CD4-positive, alpha-beta T cell treated with Interleukin-21 for 1 hour (primary cell): ENCODE results near the gene PSORS1C1.
"Not testable (repeated sequence)": the region's sequence is repeated elsewhere in the genome, so short reads cannot be mapped to it uniquely, and the experiment has no call there.

Experiments
- DNase-seq: peaks from one replicate; pipeline ENCODE4 v3.0.0-alpha.2; 2020

Gene PSORS1C1

GRCh38 chr6:31161216-31162126, 46.9 kb downstream of the PSORS1C1 start:
- DNase-seq: no peak

GRCh38 chr6:31162463-31163165, 48.0 kb downstream of the PSORS1C1 start:
- DNase-seq: no peak

GRCh38 chr6:31163922-31164321, 49.3 kb downstream of the PSORS1C1 start:
- no peak for DNase-seq

- not testable (repeated sequence) for DNase-seq
Observed at GRCh38 chr6:31164475-31165063, 50.0 kb downstream of the PSORS1C1 start.

GRCh38 chr6:31165064-31165832, 50.6 kb downstream of the PSORS1C1 start:
- DNase-seq: not testable (repeated sequence)

- DNase-seq: no peak
Observed at GRCh38 chr6:31165986-31166385, 51.4 kb downstream of the PSORS1C1 start.

GRCh38 chr6:31168606-31169005, 54.0 kb downstream of the PSORS1C1 start:
- DNase-seq: no peak

GRCh38 chr6:31169123-31169857, 54.7 kb downstream of the PSORS1C1 start:
- DNase-seq: no peak

GRCh38 chr6:31169858-31170599, 55.4 kb downstream of the PSORS1C1 start:
- not testable (repeated sequence) for DNase-seq

GRCh38 chr6:31170600-31170881, 55.9 kb downstream of the PSORS1C1 start, which contains the start of gene POU5F1:
POU5F1 (minus strand) TSS chr6:31170682; CDS start chr6:31170620, 62 bp downstream.
- DNase-seq: no peak

- DNase-seq: no peak
Observed at GRCh38 chr6:31170987-31171671, 56.5 kb downstream of the PSORS1C1 start.

- DNase-seq: no peak
Observed at GRCh38 chr6:31171931-31172905, 57.6 kb downstream of the PSORS1C1 start.

GRCh38 chr6:31172973-31173384, 58.4 kb downstream of the PSORS1C1 start:
- DNase-seq: no peak

- no peak for DNase-seq
Observed at GRCh38 chr6:31173406-31173805, 58.8 kb downstream of the PSORS1C1 start.

- DNase-seq: no peak
Observed at GRCh38 chr6:31174378-31174777, 59.8 kb downstream of the PSORS1C1 start.

GRCh38 chr6:31175971-31176370, 61.4 kb downstream of the PSORS1C1 start:
- no peak for DNase-seq

- no peak for DNase-seq
Observed at GRCh38 chr6:31178143-31179041, 63.8 kb downstream of the PSORS1C1 start.

- DNase-seq: no peak
Observed at GRCh38 chr6:31179042-31179386, 64.4 kb downstream of the PSORS1C1 start.

GRCh38 chr6:31179896-31180295, 65.3 kb downstream of the PSORS1C1 start:
- no peak for DNase-seq
